Sigmoid colon (tissue), 4 donors: Measurements from ENCODE around the gene FDXR.

Experiments used
- POLR2A ChIP-seq, 2 donors: fragments of 450-650 bp; IDR thresholded peaks; one replicate each; pipeline ENCODE4 v1.6.1; 2016; ENCODE audit warnings: antibody characterized with exemption in 2 of 2, mild to moderate bottlenecking in 2 of 2, moderate library complexity in 2 of 2
- POLR2AphosphoS5 ChIP-seq, 4 donors: sonication (generic); formaldehyde crosslinking; IDR thresholded peaks; one replicate each; pipeline ENCODE4 v1.6.1; 2017; ENCODE audit warnings: antibody characterized with exemption in 4 of 4
- TF ChIP-seq, protein P1 (sequence below), 4 experiments: fragments of 450-650 bp in 3 of 4; fragments of 200-600 bp in 1 of 4; IDR thresholded peaks; one replicate each; pipeline ENCODE4 v1.5.1; 2016 to 2019; ENCODE audit warnings: antibody characterized with exemption in 4 of 4, mild to moderate bottlenecking in 3 of 4, moderate library complexity in 2 of 4

DNA sequence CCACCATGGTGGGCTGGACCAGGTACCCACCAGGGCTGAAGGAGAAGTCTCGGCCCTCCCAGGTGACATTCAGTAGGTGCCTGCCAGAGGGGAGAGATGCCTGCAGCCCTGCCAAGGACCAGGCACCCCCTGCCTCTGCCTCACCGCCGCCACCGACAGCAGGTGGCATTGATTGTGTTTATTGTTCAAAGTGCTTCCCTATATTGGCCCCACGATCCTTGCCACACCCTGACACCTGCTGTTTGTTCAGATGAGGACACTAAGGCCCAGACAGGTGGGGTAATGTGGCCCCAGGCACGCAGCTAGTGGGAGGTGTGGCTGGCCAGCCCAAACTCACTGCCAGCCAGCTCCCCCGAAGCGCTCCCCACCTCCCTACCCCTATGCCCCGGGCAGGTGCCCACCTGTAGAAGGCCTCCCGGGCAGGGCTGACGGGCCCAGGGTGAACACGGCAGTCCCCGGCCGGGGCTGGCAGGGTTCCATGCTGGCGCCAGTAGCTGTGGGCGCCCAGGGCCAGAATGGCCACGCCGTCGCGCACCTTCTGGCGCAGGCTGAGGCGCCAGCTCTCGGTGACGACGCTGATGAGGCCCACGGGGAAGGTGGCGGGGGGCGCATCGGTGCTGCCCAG, 21.1 kb downstream of the FDXR start:
- TF ChIP-seq, protein P1, sequence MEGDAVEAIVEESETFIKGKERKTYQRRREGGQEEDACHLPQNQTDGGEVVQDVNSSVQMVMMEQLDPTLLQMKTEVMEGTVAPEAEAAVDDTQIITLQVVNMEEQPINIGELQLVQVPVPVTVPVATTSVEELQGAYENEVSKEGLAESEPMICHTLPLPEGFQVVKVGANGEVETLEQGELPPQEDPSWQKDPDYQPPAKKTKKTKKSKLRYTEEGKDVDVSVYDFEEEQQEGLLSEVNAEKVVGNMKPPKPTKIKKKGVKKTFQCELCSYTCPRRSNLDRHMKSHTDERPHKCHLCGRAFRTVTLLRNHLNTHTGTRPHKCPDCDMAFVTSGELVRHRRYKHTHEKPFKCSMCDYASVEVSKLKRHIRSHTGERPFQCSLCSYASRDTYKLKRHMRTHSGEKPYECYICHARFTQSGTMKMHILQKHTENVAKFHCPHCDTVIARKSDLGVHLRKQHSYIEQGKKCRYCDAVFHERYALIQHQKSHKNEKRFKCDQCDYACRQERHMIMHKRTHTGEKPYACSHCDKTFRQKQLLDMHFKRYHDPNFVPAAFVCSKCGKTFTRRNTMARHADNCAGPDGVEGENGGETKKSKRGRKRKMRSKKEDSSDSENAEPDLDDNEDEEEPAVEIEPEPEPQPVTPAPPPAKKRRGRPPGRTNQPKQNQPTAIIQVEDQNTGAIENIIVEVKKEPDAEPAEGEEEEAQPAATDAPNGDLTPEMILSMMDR (IDR thresholded peaks at IDR 0.05): no peak
- TF ChIP-seq POLR2AphosphoS5 (IDR thresholded peaks at IDR 0.05) (no peak), POLR2A (IDR thresholded peaks at IDR 0.05) (no peak)
